ENCODE results near the gene ATN1.

Gene ATN1

GRCh38 chr12:6952863-6953441, 25.2 kb downstream of the ATN1 start:
- DNase-seq (ENCODE audit: low read depth), result no peak
- TF ChIP-seq, protein P1, sequence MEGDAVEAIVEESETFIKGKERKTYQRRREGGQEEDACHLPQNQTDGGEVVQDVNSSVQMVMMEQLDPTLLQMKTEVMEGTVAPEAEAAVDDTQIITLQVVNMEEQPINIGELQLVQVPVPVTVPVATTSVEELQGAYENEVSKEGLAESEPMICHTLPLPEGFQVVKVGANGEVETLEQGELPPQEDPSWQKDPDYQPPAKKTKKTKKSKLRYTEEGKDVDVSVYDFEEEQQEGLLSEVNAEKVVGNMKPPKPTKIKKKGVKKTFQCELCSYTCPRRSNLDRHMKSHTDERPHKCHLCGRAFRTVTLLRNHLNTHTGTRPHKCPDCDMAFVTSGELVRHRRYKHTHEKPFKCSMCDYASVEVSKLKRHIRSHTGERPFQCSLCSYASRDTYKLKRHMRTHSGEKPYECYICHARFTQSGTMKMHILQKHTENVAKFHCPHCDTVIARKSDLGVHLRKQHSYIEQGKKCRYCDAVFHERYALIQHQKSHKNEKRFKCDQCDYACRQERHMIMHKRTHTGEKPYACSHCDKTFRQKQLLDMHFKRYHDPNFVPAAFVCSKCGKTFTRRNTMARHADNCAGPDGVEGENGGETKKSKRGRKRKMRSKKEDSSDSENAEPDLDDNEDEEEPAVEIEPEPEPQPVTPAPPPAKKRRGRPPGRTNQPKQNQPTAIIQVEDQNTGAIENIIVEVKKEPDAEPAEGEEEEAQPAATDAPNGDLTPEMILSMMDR (IDR thresholded peaks at IDR 0.05; ENCODE audit: control insufficient read depth, extremely low read depth, insufficient read depth), result no peak
- no peak overlapping the region for H3K4me3 ChIP-seq (ENCODE audit: low read depth, low read length)

- TF ChIP-seq, protein P1 (IDR thresholded peaks at IDR 0.05; ENCODE audit: control insufficient read depth, extremely low read depth, insufficient read depth), result no peak
- DNase-seq (ENCODE audit: low read depth), result no peak
- no peak overlapping the region for H3K4me3 ChIP-seq (ENCODE audit: low read depth, low read length)
Observed at GRCh38 chr12:6953442-6954315, 25.9 kb downstream of the ATN1 start.

DNA sequence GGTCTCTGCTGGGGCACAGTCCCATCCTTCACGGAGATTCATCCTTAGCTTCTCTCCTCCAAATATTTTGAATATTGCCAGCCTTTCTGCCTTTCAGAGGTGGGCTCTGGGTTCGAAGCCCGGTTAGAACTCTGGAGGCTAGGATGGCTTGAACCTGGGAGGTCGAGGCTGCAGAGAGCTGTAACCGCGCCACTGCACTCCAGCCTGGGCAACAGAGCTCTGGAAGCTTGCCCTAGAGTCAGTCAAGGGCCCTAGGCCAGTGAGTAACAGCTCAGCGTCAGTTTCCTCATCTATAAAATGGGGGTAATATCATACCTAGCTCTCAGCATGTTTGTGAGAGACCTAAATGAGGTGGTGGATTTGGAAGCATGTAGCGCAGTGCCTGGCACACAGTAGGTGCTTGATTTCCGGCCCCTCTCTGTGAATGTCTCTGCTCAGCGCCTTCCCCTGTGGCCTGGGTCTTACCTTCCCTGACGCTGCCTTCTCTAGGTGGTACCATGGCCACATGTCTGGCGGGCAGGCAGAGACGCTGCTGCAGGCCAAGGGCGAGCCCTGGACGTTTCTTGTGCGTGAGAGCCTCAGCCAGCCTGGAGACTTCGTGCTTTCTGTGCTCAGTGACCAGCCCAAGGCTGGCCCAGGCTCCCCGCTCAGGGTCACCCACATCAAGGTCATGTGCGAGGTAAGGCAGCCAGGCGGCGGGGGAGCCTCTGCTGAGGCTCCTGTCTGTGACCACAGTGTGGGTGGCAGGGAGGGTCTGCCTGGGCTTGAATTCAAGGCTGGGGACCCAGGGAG, 26.8 kb downstream of the ATN1 start:
- H3K4me3 ChIP-seq (ENCODE audit: low read depth, low read length), result no peak overlapping the region
- DNase-seq (ENCODE audit: low read depth), result no peak
- TF ChIP-seq, protein P1 (IDR thresholded peaks at IDR 0.05; ENCODE audit: control insufficient read depth, extremely low read depth, insufficient read depth), result no peak

DNA sequence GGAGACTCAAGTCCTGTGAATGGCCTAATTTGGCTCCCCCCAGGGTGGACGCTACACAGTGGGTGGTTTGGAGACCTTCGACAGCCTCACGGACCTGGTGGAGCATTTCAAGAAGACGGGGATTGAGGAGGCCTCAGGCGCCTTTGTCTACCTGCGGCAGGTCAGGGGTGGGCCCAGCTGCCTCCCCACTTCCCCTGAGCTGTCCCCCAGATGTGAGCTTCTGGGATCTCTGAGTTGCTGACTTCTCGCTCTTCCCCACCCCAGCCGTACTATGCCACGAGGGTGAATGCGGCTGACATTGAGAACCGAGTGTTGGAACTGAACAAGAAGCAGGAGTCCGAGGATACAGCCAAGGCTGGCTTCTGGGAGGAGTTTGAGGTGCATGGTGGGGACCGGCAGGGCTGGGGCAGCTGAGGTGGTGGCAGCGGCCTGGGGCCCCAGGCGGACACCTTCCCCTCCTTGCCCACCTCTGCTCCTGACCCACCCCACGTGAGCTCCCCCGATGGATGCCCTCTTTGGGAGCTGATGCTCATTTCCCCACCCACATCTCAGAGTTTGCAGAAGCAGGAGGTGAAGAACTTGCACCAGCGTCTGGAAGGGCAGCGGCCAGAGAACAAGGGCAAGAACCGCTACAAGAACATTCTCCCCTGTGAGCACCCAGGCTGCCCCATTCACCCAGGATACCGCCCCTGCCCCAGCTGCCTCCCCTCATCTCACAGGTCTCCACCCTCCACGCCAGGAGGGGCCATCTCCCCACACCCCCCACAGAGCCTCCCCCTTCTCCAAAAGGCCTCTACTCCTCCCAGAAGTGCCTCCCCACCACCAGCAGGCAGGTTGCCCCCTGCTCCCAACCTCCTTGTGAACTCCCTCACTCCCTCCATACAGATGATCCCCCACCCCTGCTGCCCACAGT, 27.6 kb downstream of the ATN1 start:
- DNase-seq (ENCODE audit: low read depth), result no peak
- H3K4me3 ChIP-seq (ENCODE audit: low read depth, low read length), result no peak overlapping the region
- TF ChIP-seq, protein P1 (IDR thresholded peaks at IDR 0.05; ENCODE audit: control insufficient read depth, extremely low read depth, insufficient read depth), result no peak

DNA sequence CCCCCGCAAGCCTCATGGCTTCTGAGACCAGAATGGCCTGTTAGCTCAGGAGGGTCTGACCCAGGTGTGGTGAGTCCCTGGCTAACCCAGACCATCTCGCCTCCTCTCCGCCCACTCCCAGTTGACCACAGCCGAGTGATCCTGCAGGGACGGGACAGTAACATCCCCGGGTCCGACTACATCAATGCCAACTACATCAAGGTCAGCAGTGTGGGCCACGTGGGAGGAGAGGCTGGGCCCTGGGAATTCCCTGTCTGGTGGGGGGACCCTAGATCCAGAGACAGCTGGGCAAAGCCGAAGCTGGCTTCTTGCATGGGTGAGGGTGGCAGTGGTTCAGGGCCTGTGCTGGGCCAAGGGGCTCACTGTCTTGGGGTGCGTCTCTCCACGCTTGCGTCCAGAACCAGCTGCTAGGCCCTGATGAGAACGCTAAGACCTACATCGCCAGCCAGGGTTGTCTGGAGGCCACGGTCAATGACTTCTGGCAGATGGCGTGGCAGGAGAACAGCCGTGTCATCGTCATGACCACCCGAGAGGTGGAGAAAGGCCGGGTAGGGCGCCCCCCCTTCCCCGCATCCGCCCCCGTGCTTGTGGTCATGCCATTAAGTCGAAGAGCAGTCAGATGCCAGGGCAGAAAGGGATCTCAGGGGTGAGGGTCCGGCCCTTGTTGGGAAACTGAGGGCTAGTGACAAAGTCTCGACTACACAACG, 28.4 kb downstream of the ATN1 start:
- H3K4me3 ChIP-seq (ENCODE audit: low read depth, low read length), result no peak overlapping the region
- no peak for DNase-seq (ENCODE audit: low read depth)
- TF ChIP-seq, protein P1 (IDR thresholded peaks at IDR 0.05; ENCODE audit: control insufficient read depth, extremely low read depth, insufficient read depth), result no peak
